Tongue (tissue), 2 donors: ENCODE data around the gene PSMG4. TPM values are rescaled to one million over a fixed set of nuclear protein-coding genes. Genes with fewer than 3 reads are reported as not detected.

Experiments
- DNase-seq: peaks from one replicate; pipeline ENCODE4 v3.0.0-alpha.2; 2015
- total RNA-seq: library from RNA; depleted of rRNA; stranded (reverse); fragments of >200 nt; gene quantifications from one replicate; pipeline ENCODE4 v1.2.3, GENCODE V29; 2014

PSMG4 gene
- total RNA-seq, 1 donor from 2014 or later: 11.9 TPM

DNA sequence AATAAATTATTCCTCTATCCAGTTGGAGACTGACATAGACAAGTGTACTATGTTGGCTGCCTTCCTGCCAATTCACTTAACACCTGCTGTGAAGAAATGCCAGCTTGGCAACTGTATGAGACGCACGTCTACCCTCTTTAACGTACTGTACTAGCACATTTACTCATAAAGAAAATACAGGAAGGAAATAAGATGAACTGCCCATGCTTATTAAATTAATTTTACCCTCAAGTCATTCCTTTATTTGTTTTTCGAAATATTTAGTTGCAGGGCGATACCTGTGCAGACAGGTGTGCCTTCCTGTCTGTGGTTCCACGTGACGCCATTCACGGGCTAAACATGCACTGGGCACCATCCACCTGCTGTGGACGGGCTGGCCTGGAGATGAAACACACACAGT is 52.0 kb downstream of the PSMG4 start:
- peak; percentile 89 for DNase-seq

- DNase-seq: no peak
These were observed 53.1 kb downstream of the PSMG4 start for GRCh38 chr6:3311826-3312225.

GRCh38 chr6:3312604-3313231 is 54.0 kb downstream of the PSMG4 start:
- peak; percentile 71 for DNase-seq

- no peak for DNase-seq
These were observed 55.4 kb downstream of the PSMG4 start for GRCh38 chr6:3314176-3314575.

DNA sequence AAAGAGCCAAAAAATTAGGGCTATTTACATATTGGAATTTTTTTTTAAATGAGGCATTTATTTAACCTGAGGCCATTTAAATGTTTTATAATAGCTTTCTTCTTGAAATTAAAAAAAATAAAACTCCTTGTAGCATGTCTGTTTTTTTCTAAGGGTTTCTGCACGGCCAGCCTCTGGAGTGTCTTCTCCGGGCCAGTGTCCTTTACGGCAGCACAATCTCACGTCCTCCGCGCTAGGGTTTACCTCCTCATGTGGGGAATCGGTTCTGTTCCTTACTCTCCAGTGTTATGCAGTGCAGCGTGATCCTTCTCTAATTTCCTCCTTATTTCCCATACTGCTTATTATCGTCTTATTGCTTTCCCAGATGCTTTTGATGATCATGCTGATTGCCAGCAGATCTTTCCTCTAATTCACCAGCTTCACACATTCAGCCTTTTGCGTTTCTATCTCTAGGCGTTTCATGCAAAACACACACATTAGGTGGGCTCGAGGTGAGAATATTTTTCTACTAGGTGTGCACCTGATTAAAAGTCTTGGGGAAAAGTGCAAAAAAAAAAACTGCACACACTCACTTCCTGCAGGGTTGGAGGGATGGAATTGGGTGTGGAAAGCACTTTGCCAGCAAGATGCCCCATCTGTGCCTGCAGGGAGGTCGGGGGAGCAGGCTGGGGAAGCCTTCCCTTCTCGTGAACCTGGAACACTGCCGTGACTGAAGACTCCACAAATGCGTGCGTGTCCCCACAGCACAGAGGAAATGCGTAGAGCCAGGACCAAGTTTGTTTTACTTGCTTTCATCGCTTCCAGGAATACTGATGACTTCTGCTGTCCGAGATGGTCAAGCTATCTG is 56.1 kb downstream of the PSMG4 start:
- no peak for DNase-seq

DNA sequence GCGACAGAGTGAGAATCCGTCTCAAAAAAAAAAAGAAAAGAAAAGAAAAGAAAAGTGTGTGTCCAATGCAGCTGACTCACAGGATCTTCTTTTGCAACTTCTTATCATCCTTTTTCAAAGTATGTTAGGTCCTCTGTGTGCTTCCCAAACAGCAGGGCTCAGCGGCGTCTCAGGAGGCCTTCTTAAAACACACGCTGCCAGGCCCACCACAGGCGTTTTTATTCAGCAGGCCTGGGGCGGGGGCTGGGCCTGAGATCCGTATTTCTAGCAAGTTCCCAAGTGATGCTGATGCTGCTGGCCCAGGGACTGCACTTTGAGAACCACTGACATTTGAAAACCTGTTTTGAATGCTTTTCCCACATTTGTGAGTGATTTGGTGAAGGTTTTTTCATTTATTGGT is 57.1 kb downstream of the PSMG4 start:
- no peak for DNase-seq

GRCh38 chr6:3316331-3316730 is 57.6 kb downstream of the PSMG4 start:
- DNase-seq: no peak

DNA sequence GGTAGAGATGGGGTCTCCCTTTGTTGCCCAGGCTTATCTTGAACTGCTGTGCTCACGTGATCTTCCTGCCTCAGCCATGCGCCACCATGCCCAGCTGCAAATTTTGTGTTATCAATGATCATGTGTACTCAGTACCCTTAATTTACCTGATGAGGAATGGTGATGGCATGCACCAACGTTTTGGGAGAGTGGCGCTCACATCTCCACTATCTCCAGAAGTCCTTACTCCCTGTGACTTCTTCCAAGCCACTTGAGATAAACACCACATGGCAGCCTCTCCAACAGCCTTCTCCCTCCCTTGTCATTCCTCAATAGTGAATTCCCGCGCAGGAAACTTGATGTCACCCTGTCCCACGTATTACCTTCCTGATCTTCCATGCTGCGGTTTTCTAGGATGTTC is 58.1 kb downstream of the PSMG4 start:
- no peak for DNase-seq

Other genes with a start within 250 kb of the PSMG4 start
- 17.8 TPM for gene RIPK1, start 190.5 kb upstream of the PSMG4 start, total RNA-seq
- gene BPHL, start 140.2 kb upstream of the PSMG4 start, total RNA-seq: 25.0 TPM
- gene TUBB2A, start 101.4 kb upstream of the PSMG4 start, total RNA-seq: 106 TPM
- gene TUBB2B, start 31.3 kb upstream of the PSMG4 start, total RNA-seq: 87.5 TPM
- gene SLC22A23, start 198.1 kb downstream of the PSMG4 start, total RNA-seq: 13.7 TPM